22Rv1 (cell line): Measurements from ENCODE around the gene FBXO8.

Experiments used
- ZFX ChIP-seq: fragments of 450-650 bp; IDR thresholded peaks from 2 replicates; pipeline ENCODE4 v1.6.1; 2017; ENCODE audit warnings: antibody characterized with exemption, borderline replicate concordance
- TF ChIP-seq, protein P1 (sequence below): fragments of 450-650 bp; IDR thresholded peaks from 2 replicates; pipeline ENCODE4 v1.5.1; 2017; ENCODE audit warnings: mild to moderate bottlenecking

DNA sequence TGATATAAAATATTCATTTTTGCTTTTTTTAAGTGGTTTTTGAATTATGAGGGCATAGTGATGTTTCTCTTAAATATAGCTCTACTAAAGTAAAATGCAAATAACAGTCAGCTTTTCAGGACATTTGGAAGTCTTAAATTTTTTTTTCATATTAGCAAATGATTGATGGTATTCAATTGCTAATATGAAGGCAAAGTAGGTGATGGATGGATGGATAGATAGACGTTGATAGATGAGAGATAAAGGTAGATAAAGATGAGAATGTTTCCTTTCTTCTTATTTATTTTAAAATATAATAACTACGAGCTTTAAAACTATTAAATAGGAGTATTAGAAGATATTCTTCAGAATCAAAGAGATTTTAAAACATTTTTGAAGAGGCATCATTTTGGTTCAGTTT is 83.7 kb downstream of the FBXO8 start:
- TF ChIP-seq, protein P1, sequence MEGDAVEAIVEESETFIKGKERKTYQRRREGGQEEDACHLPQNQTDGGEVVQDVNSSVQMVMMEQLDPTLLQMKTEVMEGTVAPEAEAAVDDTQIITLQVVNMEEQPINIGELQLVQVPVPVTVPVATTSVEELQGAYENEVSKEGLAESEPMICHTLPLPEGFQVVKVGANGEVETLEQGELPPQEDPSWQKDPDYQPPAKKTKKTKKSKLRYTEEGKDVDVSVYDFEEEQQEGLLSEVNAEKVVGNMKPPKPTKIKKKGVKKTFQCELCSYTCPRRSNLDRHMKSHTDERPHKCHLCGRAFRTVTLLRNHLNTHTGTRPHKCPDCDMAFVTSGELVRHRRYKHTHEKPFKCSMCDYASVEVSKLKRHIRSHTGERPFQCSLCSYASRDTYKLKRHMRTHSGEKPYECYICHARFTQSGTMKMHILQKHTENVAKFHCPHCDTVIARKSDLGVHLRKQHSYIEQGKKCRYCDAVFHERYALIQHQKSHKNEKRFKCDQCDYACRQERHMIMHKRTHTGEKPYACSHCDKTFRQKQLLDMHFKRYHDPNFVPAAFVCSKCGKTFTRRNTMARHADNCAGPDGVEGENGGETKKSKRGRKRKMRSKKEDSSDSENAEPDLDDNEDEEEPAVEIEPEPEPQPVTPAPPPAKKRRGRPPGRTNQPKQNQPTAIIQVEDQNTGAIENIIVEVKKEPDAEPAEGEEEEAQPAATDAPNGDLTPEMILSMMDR: no peak
- no peak for TF ChIP-seq ZFX
